NOMO-1 treated with dmso at 0.1 percent for 144 hours (cell line): Measurements from ENCODE around the gene CDX2.

Source experiments
- DNase-seq: peaks from one replicate; lab custom pipeline; 2025; ENCODE audit not compliant: unreplicated experiment; lab: John Stamatoyannopoulos, UW

The CDX2 gene

DNA sequence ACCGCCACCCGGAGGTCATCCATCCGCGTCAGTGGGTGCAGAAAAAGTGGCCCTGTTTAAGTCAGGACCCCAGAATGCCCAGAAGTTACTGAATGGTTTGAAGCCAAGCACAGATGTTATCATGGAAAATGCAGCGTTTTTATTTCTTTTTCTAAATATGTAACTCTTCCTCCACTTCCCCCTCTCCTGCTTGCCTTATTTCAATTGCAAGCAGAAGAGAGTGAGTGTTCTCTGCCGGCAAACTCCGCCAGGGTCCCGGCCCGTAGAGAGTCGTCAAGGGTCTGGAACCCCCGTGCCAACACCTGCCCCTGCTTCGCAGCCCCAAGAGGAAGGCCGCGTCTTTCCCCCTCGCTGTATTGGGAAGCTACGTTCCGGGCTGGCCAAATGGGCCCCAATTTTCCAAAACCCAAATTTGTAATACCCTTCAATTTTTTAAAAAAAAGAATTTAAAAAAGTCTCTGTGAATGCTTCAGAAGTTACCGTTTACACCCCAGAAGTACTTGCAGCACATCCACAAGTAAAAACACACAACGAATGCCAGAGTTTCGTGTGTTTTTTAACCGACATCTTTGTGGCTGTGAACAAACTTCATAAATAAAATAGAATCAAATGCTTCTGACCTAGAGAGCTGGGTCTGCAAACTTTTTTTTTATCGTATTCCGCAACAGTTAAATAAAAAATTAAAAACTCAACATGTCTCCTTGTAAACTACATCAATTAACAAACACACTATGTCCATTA, 50.0 kb downstream of the CDX2 start:
- no peak for DNase-seq

DNA sequence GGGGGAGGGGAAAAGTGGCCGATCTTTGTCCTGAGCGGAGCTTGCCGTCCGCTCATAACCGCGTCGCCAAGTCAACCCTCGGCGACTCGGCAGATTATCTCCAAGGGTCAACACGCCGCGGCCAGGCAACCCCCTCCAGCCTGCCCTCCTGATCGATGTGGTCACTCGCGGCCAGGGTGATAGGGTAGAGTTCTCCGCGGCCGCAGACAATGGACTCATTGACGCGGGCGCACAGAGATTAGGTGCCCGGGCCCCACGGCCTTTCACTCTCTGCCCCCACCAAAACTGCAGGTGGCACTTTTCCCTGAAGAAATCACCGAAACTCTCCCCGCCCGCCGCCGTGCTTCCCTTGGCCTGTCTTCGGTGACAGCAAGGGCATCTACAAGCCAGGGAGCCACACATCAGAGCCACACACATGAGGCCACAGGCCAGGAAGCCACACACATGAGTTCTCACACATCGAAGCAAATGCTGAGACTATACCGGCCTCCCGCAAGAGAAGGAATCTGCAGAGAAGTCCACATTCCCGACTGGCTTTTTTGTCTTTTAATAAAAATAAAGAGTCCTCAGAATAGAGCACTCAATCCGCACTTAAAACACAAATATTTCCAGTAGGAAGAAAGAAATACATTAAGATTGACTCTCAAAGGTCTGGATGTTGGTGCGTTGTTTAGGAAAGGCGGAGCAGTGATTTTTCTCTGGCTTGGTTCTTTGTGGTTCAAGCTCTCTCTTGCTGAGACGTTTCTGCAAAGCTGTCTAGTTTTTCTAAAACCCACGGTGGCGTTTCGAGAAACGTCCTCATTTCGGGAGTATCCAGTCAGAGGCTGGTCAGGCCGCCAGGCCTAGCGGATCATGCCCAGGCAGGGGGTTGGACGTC, 50.8 kb downstream of the CDX2 start:
- DNase-seq, result no peak

- DNase-seq, result no peak
Measured at GRCh38 chr13:27917121-27917947, 51.8 kb downstream of the CDX2 start.

DNA sequence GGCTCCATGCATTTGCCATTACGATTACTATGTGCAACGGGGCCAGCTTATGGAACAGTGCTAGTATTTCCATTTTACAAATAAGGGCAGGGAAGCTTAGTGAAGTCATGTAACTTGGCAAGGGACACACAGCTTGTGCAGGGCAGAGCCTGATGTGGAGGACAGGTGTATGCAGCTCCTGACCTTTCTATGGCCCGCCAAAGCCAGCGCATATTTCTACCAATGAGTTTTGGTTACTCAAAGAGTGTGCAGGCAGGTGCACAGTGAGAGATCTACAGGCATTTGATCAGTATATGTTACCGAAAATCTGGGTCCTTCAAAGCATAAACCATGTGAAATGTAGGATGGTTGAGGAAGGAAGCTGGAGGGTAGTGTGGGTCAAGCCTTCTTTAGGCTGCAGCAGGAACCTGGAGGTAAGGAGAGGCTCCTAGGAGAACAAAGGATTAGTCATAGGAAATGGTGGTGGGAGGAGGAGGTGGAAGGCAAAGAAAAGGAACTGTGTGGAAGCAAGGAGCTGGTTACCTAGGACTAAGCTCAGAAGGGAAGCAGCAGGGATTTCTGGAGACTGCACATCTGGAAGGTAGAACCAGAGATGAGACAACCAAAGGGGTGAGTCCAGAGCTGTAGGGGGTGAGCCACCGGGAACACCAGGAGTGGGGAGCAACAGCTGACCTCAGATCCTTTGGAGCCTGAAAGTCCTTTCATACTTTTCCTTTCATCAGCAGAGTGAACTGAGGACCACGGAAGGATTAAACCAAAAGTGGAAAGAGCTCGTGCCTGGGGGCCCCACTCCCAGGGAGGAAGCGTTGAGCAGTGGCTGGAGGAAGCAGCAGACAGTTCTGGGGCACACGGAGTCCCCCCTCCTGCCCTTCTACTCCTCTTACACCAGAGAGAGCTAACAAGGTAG, 53.6 kb downstream of the CDX2 start:
- DNase-seq, result no peak

DNA sequence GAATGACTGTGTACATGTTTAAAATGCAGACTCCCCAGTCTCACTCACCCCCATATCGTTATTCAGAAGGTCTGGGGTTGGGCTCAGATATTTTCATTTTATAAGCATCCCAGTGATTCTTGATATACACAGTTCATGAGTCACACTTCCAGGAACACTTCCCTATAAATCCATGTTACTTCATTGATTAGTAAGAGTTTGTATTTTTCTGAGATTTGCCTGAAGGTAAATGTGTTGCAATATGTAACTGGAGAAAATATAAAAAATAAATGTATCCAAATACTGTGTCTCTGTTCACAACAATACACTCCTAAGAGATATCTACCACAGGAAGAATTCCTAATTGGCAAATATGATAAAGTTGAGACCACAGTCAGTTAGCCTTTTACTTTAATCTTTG, 56.0 kb downstream of the CDX2 start:
- DNase-seq, result no peak

- no peak for DNase-seq
Measured at GRCh38 chr13:27911521-27911920, 57.6 kb downstream of the CDX2 start.
